ENCODE measurements around the gene ATAT1.

ATAT1 gene

DNA sequence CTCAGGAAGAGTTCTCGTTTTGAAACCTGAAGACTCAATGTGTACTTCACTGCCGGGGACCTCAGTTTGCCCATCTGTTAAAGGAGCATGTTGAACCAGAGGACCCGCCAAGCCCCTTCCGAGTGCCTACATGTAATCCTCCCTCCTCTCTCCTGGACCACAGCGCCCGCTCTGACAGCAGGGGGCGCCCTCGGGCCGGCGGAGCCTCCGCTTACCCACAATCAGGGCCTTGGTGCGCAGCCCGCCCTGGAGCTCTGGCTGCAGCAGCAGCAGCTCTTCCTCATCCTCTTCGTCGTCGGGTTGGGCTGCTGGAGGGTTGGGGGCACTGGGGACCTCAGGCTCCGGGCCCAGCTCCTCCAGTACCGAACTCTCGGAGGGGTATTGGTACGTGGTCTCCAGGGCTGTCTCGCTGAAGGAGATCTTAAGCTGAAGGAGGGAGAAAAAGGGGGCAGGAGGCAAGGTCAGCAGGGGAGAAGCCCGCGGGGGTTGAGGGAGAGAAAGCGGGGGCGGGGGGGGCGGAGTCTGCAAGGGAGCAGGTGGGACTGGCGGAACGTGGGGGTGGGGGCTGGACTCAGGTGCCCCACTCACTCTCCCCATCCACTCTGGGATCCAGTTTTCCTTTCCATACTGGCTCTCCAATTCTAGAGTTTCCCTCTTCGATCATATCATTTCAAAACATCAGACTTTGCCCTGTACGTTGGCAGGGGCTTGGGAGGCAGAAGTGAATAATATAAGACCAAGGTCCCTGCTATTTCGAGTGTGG lies 52.5 kb downstream of the ATAT1 start:
- peak overlapping the region; percentile 25 for H3K4me3 ChIP-seq (ENCODE audit: low read depth, low read length)
- in situ Hi-C loops (cut with HindIII; ENCODE audit: low sequenced_read_pairs): no loop called here
- peak; percentile 81 for DNase-seq (ENCODE audit: low read depth, low spot score)
- TF ChIP-seq CTCF (IDR thresholded peaks at IDR 0.05; ENCODE audit: low read depth, low read length): peak; percentile 95

- DNase-seq (ENCODE audit: low read depth, low spot score): no peak
- in situ Hi-C loops (cut with HindIII; ENCODE audit: low sequenced_read_pairs): no loop called here
- no peak overlapping the region for H3K4me3 ChIP-seq (ENCODE audit: low read depth, low read length)
- no peak for TF ChIP-seq CTCF (IDR thresholded peaks at IDR 0.05; ENCODE audit: low read depth, low read length)
Measured at GRCh38 chr6:30679765-30680535, 53.3 kb downstream of the ATAT1 start.

DNA sequence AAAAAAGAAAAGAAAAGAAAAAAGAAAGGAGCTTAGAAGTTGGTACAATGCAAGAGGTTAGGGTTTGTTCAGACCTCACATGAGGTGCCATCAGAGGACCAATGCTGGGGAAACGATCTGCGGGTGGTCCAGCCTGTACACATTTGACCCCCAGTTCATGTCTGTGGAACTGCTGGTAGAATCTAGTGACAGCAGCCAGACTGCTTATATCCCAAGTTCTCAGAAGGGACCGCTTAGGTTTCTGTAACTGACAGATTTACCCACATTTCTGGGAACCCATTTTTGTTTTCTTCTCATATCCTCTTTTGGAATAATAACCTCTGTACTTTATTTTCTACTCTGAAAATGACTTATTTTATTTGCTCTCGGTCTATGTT lies 55.1 kb downstream of the ATAT1 start:
- in situ Hi-C loops (cut with HindIII; ENCODE audit: low sequenced_read_pairs): no loop called here
- no peak for TF ChIP-seq CTCF (IDR thresholded peaks at IDR 0.05; ENCODE audit: low read depth, low read length)
- DNase-seq (ENCODE audit: low read depth, low spot score): no peak
- H3K4me3 ChIP-seq (ENCODE audit: low read depth, low read length): peak overlapping the region; percentile 87

DNA sequence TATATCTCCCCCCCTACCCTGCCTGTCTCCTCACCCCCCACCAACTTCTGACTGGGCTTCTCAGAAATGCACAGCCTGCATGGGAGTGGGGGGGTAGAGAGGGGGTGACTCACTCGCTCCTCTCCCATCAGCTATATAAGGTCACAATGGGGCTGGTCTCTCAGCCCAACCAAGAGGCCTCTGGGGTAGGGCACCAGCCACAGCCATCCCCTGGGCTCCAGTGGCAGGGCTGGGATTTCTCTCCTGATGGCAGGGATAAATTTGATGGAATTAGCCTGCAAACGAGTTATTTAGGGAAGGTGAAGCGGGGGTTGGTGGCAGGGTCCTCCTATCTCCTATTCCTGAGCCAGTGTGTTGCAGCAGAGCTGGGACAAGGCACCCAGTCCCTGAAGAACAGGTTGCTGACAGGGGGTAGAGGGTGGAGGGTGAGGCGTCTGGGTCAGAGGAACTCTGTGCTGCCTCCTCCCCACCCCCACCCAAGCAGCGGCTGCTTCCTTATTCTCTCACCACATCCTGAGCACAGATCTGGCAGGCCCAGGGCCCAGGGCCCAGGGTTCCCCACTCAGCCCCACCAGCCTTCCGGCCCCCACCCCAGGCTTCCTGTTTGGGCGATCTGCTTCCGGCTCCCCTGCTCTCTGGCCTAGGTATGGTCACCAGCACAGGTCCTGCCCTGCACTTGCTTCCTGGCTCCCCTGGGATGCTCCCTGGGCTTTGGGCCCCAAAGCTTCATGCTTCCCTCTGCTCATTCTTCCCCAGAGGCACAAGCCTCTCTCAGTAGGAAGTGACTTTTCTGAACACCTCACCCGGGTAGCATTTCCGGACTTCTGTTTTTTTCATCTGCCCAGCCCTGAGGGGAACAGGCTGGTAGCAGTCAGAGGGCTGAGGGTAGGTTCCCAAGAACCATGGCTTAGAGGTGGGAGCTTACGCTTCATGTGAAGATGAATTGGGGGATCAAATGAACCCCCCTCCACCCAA lies 55.8 kb downstream of the ATAT1 start:
- in situ Hi-C loops (cut with HindIII; ENCODE audit: low sequenced_read_pairs): no loop called here
- peak; percentile 94 for DNase-seq (ENCODE audit: low read depth, low spot score)
- TF ChIP-seq CTCF (IDR thresholded peaks at IDR 0.05; ENCODE audit: low read depth, low read length): no peak
- H3K4me3 ChIP-seq (ENCODE audit: low read depth, low read length): peak overlapping the region; percentile 87

DNA sequence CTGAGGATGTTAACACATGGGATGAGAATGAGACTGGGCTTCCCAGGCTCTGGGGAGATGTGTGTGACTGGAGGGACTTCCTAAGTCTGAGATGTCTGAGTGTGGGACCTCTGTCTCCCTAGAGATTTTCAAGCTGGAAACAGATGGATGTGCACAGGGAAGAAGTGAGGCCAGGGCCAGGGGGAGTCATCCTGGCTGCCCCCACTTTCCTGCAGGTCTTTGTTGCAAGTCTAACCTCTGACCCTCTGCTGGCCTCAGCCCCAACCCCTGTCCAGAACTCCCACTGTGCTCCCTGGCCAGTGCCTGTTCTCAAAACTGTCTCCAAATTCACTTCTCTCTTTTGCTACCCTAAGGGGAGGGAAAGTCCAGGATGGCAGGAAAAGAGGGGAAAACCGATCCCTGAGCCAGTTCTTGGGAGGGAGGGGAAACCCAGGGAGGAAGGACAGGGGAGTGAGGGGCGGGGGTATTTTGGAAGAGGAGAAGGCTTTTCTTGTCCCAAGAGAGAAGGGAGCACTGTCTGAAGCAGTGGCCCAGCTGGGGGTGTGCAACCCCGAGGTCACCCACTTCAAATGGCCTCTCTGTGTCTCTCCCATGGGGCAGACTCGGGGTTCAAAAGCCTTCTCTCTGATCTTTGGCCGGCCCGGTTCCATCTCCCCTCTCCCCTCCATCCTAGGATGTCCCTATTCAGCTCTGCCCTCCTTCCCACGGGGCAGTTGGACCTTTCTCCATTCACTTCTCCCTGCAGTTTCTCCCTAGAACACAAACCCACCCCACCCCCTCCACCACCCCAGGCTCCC lies 56.7 kb downstream of the ATAT1 start:
- peak overlapping the region; percentile 87 for H3K4me3 ChIP-seq (ENCODE audit: low read depth, low read length)
- TF ChIP-seq CTCF (IDR thresholded peaks at IDR 0.05; ENCODE audit: low read depth, low read length): no peak
- in situ Hi-C loops (cut with HindIII; ENCODE audit: low sequenced_read_pairs): no loop called here
- no peak for DNase-seq (ENCODE audit: low read depth, low spot score)
